GM19025 (cell line): Measurements from ENCODE around the gene RGMA.

Experiments
- ATAC-seq: cut with Tn5 transposase; IDR thresholded peaks from one replicate; pipeline ENCODE4 v1.9.1; 2021; ENCODE audit warnings: mild to moderate bottlenecking, low read depth, moderate library complexity; ENCODE audit not compliant: unreplicated experiment

RGMA gene

DNA sequence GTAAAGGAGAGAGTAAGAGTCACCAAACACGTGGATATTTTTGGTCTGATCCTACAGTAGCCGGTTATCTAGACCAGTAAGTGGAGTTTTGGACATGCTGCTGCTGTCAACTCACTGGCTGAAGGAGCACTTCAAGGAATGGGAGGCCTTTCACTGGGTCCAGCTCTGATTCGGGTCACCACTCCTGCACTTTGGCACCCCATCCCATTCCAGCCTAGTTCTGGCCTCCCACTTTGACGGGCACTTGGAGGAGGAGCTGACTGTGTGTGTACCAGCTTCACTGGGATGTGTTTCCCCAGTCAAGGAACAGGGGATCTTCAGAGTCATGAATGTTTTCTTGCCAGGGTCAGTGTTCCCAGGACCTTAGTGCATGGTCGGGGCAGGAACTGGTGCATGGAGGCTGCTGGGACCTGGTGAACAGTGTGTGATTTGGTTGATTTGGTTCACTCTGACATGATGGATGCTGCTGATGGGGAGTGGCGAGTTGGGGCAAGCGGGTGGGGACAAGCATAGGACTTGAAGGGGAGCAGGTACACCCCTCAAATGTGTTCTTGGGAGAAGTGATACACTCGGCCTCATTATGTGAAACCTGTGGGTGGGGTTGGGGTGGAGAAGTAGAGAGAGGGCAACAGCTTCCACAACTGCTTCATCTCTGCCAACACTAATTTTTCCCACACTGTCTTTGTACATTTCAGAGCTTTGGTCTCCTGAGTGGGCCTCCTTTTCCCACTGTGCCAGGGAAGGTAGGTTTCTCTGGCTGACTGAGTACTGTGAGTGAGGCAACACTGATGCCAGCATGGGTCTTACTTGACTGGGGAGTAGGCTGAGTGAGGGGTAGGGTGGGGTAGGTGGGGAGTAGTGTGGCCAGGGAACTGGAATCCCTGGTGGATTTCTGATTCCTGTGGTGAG lies 64.0 kb downstream of the RGMA start:
- no peak for ATAC-seq

DNA sequence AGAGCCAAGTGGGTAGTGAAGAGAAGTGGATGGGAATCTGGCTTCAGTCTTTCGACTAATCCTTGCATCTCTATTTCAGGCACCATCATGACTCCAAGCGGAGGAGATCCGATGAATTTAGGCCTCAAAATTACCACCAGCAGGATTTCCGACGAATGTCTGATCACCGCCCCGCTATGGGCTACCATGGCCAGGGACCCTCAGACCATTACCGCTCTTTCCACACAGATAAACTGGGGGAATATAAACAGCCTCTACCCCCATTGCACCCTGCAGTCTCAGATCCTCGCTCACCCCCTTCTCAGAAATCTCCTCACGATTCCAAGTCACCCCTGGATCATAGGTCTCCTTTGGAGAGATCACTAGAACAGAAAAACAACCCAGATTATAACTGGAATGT lies 64.7 kb downstream of the RGMA start:
- no peak for ATAC-seq

DNA sequence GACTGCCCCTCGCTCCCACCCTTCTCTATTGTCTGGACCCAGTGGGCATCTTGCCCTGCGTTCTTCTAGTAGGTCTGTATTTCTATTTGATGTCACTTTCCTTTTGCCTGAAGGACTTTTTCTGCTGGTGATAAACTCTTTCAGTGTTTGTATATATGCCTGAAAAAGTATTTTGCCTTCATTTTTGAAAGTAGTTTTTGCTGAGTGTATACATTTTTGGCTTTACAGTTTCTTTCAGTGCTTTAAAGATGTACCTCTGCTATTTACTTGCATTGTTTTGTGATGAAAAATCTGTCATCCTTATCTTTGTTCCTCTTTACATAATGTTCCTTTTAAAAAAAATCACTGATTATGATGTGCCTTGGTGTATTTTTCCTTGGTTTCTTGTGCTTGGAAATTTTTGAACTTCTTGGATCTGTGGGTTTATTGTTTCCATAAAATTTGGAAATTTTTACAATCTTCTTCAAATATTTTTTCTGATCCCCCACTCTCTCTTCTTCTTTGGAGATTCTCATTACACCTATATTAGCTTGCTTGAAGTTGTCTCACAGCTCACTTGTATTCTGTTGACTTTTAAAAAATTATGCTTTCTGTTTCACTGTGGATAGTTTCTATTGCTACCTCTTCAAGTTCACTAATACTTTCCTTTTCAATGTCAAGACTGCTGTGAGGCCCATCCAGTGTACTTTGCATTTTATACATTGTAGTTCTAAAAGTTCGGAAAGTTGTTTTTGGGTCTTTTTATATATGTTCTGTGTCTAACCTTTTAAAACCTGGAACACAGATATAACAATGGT lies 67.8 kb downstream of the RGMA start:
- peak; percentile 80 for ATAC-seq

DNA sequence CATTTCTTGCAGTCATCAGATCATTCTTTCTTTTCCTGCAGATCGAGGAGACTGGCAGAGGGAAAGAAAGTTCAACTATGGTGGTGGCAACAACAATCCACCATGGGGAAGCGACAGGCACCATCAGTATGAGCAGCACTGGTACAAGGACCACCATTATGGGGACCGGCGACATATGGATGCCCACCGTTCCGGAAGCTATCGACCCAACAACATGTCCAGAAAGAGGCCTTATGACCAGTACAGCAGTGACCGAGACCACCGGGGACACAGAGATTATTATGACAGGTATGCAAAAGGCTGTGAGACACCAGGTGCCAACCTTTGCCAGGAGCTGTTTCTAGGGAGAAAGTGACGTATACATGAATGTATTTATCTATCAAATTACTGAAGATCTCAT lies 69.0 kb downstream of the RGMA start:
- no peak for ATAC-seq

DNA sequence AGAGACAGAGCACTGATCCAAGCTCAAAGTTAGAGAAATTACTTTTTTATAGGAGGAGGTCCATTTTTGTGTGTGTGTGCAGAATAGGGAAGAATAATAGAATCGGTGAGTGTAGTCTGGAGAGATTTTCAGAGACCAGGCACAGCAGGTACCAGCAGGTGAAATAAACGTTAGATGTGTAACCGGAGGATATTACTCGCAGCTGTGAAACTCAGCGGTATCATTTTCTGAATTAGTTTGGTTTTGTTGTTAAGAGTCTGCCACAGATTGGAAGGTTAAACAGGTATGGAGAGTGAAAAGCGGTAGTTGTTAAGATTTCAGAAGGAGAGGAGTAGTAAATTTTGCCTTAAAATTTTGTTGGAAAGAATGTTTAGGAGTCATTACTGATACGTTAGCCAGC lies 69.9 kb downstream of the RGMA start:
- ATAC-seq = no peak

DNA sequence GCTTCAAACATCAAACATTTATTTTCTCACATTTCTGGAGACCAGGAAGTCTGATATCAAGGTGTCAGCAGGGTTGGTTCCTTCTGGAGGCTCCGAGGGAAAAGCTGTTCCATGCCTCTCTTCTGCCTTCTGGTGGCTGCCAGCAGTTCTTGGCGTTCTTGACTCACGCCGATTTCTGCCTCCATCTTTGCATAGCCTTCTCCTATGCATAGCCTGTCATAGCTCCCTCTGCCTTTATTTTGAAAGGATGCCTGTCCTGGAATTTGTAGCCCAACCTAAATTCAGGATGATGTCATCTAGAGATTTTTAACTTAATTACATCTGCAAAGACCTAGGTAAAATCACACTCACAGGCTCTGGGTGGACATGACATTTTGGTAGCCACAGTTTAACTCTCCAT lies 70.4 kb downstream of the RGMA start:
- no peak for ATAC-seq

DNA sequence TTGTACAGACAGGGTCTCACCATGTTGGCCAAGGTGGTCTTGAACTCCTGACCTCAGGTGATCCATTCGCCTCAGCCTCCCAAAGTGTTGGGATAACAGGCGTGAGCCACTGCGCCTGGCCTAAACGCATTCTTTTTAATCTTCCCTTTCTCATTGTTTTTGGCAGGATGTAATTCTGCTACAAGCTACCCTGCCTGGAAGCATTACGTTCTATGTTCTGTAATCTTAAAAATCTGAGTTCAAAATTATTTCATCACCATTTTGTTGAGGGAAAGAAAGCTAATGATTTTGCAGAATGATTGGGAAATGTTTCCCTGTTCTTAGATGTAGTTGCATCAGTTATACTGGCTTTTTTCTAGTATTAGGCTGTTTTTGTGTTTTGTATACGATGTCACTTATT lies 71.5 kb downstream of the RGMA start:
- no peak for ATAC-seq

DNA sequence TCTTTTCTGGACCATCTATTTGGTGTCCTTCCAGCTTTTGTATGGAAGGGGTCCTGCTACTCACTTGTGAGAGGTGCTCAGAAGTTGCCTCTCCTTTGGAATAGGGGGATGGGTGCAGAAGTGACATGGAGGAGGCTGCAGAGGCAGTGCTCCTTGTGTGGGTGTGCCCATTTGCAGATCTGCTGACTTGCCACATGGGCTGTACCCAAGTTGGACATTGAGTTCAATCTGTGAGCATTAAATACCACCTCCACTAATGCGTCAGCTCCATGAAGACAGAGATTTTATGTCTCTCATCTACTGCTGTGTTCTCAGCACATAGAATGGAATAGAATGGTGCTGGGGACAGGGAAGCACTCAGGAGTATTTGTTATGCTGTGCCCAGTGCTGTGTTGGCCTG lies 76.2 kb downstream of the RGMA start:
- ATAC-seq = no peak

DNA sequence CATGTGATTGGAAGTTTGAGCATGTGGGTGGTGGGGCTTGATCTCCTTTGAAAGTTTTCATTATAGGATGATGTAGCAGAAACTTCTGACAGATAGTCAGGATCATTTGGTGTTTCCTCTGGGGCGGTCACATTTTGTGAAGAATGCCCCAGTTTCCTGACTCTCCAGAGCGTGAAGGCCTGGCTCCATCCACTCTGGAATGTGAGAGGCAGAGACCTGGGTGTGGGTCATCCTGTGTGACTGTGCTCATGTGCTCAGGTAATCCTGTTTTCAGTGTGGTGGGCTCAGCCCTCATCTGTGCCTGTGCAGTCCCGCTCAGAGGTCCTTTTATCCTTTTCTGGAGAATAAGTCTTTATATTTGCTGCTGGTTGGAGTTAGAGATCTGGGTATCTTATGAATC lies 81.0 kb downstream of the RGMA start:
- ATAC-seq = no peak

DNA sequence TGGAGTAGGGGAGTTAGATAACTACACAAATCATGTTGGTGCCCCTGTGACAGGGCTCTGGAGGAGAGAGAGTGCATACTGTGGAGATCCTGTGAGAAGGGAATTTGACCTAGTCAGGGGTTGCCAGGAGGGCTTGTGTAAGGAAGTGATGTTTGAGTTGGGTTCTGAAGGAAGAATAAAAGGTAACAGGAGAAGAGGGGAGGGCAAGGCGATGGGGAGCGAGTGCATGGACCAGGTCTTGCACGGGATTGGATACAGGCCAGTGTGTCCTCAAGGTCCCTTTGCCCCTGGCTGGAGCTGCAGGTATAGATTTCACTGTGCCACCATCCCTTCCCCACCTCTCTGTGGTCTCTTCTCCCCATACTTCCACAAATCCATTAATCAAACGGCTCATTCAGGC lies 83.9 kb downstream of the RGMA start:
- no peak for ATAC-seq

DNA sequence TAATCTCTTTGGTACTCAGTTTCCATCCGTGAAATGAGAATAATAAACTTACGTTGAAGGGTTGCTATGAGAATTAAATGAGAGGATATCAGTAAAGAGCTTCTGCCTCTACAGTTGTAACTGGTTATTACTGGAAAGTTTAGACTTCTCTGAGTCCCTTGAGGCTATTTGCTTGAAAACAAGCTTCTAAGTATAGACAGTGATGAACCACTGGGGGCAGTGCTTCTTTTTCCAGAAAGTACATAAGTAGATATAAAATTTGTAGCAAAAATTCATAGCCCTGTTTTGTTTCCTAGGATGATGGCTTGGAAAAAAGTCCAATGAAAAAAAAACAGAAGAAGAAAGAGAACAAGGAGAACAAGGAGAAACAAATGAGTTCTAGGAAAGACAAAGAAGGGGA lies 87.1 kb downstream of the RGMA start:
- no peak for ATAC-seq

DNA sequence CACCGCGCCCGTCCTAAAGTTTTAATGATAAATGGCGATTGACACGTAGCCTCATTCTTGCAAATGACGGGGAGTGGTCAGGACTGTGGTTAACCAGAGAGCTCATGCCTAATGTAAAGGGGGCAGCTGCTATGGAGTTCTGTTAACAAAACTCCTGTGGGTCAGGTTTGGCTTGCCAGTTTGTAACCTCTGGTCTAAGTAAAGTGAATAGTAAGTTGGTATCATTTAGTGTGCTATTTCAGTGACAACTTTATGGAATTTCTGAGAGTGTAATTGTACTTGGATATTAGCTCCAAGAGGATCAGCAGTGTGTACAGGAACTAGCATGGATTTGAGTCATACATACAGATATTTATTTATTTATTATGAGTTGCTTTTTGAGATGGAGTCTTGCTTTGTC lies 87.9 kb downstream of the RGMA start:
- no peak for ATAC-seq

DNA sequence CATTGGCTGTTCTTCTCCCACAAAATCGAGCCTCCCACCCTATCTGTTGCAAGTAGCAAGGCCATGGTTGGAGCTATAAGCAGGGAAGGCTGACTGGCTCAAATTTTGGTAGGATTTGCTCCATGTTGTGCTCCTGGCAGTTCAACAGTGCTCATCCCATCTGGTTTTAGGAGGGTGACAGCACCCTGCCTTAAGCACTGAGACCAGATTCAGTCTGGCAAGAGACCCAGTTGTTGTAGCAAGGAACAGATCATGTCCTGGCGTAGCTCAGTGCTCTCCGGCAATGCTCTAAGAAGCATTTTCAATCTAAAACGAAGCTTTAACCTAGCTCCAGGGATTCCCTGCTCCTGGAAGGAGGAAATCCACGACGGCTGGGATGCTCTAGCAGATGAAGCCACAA lies 91.2 kb downstream of the RGMA start:
- no peak for ATAC-seq

DNA sequence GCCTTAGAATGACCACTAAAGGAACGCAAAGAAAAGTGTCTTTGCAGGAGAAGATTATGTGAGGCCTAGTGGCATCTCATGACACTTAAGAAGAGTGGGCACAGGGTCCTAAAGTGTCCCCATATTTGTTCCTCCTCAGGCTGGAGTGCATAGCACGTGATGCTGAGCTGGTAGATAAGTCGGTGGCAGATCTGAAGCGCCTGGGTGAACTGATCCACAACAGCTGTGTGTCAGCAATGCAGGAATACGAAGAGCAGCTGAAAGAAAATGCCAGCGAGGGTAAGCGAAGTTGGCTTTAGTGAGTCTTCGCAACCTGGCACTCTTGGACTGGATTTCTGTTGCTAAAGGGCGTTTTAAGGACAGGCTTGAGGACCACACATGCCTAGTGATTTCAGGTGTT lies 96.3 kb downstream of the RGMA start:
- ATAC-seq = no peak

DNA sequence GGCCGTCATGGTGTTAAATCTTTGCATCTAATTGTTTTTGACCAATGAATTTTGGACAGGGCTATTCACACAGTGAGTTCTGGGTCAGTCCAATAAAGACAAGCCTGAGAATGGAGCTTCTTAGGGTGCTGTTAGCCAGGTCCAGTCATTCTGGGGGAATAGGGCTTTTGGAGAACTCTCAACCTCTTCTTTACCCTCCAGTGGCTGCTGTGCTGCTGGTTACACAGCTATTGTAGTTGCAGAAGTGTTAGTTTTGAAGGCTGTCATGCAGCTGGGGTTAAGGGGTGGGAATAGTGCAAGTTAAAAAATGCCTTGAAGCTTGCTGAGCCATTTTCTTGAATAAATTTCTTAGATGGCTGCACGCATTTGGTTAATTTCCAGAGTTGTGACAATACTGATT lies 99.0 kb downstream of the RGMA start:
- ATAC-seq = no peak

DNA sequence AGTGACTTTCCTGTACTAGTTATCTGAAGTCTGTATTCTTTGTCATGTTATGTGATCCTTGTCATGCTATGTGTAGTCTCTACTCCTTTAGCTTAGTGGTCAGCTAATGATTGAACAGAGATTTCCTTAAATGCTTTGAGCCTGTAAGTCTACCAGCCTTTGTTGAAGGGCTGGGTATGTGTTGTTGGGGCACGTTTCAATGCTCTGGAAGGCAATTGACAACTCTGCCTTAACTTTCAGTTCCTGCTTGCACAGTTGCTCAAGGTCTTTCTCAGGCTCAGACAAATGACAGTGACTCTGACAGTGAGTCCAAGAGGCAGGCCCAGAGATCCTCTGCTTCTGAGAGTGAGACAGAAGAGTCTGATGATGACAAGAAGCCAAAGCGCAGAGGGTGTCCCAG lies 99.5 kb downstream of the RGMA start:
- peak; percentile 48 for ATAC-seq
